GM19452 (cell line): ENCODE measurements around the gene MOB1B.
"Not testable (repeated sequence)": the region's sequence is repeated elsewhere in the genome, so short reads cannot be mapped to it uniquely, and the experiment has no call there.

Experiments used
- ATAC-seq: cut with Tn5 transposase; IDR thresholded peaks from one replicate; pipeline ENCODE4 v1.9.1; 2021; ENCODE audit not compliant: unreplicated experiment

MOB1B gene

GRCh38 chr4:71005025-71005424 is 102.9 kb downstream of the MOB1B start:
- ATAC-seq: not testable (repeated sequence)

DNA sequence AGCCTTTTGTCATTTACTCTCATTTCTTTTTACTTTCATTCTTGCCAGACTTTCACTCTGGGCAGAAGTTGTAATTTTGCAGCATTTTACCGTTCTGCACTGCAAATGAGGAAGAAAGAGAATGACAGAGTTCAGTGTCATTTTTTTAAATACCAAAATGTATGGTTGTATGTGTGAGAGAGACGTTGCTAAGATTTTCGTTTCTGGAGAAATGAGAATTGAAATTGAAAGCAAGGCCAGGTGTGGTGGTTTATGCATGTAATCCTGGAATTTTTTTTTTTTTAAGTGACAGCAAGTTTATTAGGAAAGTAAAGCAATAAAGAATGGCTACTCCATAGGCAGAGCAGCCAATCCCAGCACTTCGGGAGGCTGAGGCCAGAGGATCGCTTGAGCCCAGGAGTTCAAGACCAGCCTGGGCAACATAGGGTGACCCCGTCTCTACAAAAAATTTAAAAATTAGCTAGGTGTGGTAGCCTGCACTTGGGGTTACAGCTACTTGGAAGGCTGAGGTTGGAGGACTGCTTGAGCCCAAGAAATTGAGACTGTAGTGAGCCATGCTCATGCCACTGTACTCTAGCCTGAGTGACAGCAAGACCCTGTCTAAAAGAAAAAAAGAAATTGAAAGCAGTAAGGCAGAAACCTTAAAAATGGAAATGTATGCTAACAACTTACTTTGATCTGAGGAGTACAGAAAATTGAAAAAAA is 104.2 kb downstream of the MOB1B start:
- ATAC-seq: peak; percentile 68

DNA sequence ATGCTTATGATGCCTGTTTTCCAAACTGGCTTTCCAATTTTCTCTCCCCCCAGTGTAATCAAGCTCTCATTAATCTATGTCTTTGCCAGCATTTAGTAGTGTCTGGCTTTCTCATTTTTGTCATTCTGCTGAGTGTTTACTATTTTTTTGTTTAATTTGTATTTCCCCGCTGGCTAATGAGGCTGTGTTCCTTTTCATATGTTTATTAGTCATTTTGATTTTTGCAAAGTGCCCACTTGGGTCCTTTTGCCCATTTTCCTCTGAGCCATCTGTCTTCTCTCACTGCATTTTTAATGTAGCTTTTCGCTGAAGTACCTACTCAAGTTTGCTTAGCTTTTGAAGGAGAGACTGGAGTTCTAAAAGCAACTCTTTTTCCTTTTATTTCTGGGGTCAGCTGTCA is 106.0 kb downstream of the MOB1B start:
- no peak for ATAC-seq

- ATAC-seq: no peak
These were observed 106.9 kb downstream of the MOB1B start for GRCh38 chr4:71009086-71009485.

- no peak for ATAC-seq
These were observed 107.9 kb downstream of the MOB1B start for GRCh38 chr4:71009890-71010588.

DNA sequence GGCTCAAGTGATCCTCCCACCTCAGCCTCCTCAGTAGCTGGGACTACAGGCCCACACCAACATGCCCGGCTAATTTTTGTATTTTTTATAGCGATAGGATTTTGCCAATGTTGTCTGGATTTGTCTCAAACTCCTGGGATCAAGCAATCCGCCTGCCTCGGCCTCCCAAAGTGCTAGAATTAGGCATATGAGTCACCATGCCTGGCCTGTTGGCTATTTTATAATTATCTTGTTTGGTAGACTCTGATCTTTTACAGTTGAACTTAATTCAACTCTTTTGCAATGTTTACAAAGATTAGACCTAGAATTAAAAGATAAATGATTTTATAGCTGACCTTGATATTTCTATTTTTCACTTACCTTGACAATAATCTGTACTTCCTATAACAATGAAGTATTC is 109.3 kb downstream of the MOB1B start:
- ATAC-seq: no peak

- ATAC-seq: not testable (repeated sequence)
These were observed 115.2 kb downstream of the MOB1B start for GRCh38 chr4:71017391-71017790.

- no peak for ATAC-seq
These were observed 118.4 kb downstream of the MOB1B start for GRCh38 chr4:71020611-71021010.

- ATAC-seq: no peak
These were observed 123.5 kb downstream of the MOB1B start for GRCh38 chr4:71025654-71026053.

GRCh38 chr4:71026086-71026485 is 123.9 kb downstream of the MOB1B start:
- no peak for ATAC-seq

DNA sequence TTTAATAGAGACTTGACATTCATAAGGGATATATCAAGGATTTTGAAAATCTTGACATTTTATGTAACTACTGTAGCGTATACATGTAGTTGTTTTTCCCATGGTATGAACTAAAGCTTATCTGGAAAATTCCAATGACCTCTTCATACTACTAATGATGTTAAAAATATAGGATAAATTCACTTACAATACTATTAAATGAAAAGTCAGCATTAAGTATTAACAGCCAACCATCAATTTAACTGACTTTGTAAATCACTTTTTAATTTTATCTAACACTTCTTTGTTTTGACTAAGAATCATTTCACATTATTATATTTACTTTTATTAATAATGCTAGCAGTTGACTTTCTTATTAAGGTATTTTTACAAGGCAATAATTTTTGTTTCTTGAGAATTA is 125.4 kb downstream of the MOB1B start:
- ATAC-seq: no peak

DNA sequence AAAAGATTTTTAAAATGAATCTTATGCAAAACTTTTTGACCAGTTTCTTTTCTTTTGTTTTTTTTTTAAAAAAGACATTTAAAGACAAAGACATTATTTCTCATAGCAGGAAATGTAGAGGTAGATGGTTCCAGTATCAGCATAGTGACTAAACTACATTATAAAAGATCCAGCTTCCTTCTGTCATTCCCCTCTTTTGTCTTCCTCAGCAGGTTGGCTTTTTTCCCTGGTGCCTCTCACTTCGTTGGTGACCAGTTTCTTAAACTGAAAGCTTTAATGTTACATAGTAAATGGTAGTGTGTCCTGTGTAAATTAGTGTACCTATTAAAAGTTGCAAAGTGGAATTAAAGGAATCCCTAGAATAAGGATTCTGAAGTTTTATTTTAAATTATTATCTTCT is 127.3 kb downstream of the MOB1B start:
- no peak for ATAC-seq

- ATAC-seq: not testable (repeated sequence)
These were observed 129.9 kb downstream of the MOB1B start for GRCh38 chr4:71032106-71032505.
